Stimulated activated CD8-positive, alpha-beta memory T cell treated with anti-CD3 and anti-CD28 coated beads, Interleukin-7, amount 100 ng/mL, for 48 hours (primary cell): ENCODE results near the gene CEP19.

Source experiments
- DNase-seq, 2 donors: peaks; one replicate each; pipeline ENCODE4 v3.0.0-alpha.2; 2020; ENCODE audit warnings: low read depth in 1 of 2; ENCODE audit errors: extremely low read depth in 1 of 2

CEP19 gene

GRCh38 chr3:196667056-196667825 is 44.8 kb downstream of the CEP19 start:
- no peak for DNase-seq

GRCh38 chr3:196666001-196666867 is 45.8 kb downstream of the CEP19 start:
- no peak for DNase-seq

GRCh38 chr3:196662711-196663571 is 49.1 kb downstream of the CEP19 start:
- no peak for DNase-seq

- DNase-seq: no peak
Observed at GRCh38 chr3:196662033-196662432, 50.0 kb downstream of the CEP19 start.

GRCh38 chr3:196661400-196661799 is 50.6 kb downstream of the CEP19 start:
- DNase-seq: no peak

- DNase-seq: no peak
Observed at GRCh38 chr3:196660381-196661166, 51.5 kb downstream of the CEP19 start.

GRCh38 chr3:196659901-196660351 is 52.1 kb downstream of the CEP19 start:
- DNase-seq: no peak
